Body of pancreas (tissue), 4 donors: Measurements from ENCODE around the gene PDCD4. TPM values are rescaled to one million over a fixed set of nuclear protein-coding genes. Genes with fewer than 3 reads are reported as not detected.
"Not testable (repeated sequence)": the region's sequence is repeated elsewhere in the genome, so short reads cannot be mapped to it uniquely, and the experiment has no call there.

Experiments used
- ATAC-seq: fragments of 150-250 bp; one replicate; pipeline ENCODE4 v1.9.1; 2016
- DNase-seq, 4 donors: peaks; one replicate each; pipeline ENCODE4 v3.0.0-alpha.2; 2019
- H3K27ac ChIP-seq, 4 donors: fragments of 200-600 bp; sonication (generic); 1 replicate in 3 of 4; 2 replicates in 1 of 4; pipeline versions ENCODE4 v1.5.1 to v1.6.1; 2016 to 2019; ENCODE audit warnings: mild to moderate bottlenecking in 1 of 4, mixed read lengths in 1 of 4, moderate library complexity in 1 of 4
- H3K27me3 ChIP-seq, 2 donors: fragments of 200-600 bp; sonication (generic); one replicate each; pipeline ENCODE4 v1.6.0; 2016; ENCODE audit warnings: mild to moderate bottlenecking in 1 of 2
- H3K36me3 ChIP-seq, 2 donors: fragments of 200-600 bp; sonication (generic); replicated peaks in 1 of 2; 2 replicates each; pipeline ENCODE4 v1.5.1; 2016; ENCODE audit warnings: low read depth in 2 of 2; ENCODE audit not compliant: insufficient read depth in 1 of 2
- H3K4me1 ChIP-seq: fragments of 200-600 bp; sonication (generic); one replicate; pipeline ENCODE4 v1.6.0; 2016
- H3K4me3 ChIP-seq, 2 donors: fragments of 200-600 bp; sonication (generic); 1 replicate in 1 of 2; 2 replicates in 1 of 2; pipeline ENCODE4 v1.5.1; 2016 to 2019
- H3K9me3 ChIP-seq, 3 donors: fragments of 200-600 bp; sonication (generic); 1 replicate in 2 of 3; 2 replicates in 1 of 3; pipeline ENCODE4 v1.5.1; 2016
- CTCF ChIP-seq, 7 experiments: fragments of 450-650 bp in 4 of 7; fragments of 200-600 bp in 3 of 7; sonication (generic) in 3 of 7; IDR thresholded peaks; one replicate each; pipeline ENCODE4 v1.5.1; 2016 to 2019; ENCODE audit warnings: antibody characterized with exemption in 7 of 7
- POLR2A ChIP-seq, 3 donors: fragments of 450-650 bp; IDR thresholded peaks; one replicate each; pipeline ENCODE4 v1.6.1; 2016; ENCODE audit warnings: antibody characterized with exemption in 3 of 3, mild to moderate bottlenecking in 2 of 3
- WGBS, 2 donors: methylation state at CpG; one replicate each; pipeline ENCODE4 v1.1.5; 2017; 5-methylcytosine and 5-hydroxymethylcytosine counted together
- intact Hi-C: fragments of 100-400 bp; cut with DNase I; formaldehyde crosslinking; loops from one replicate; pipeline ENCODE4 v1.15.1; 2023
- total RNA-seq, 2 donors: library from RNA; depleted of rRNA; stranded (reverse); fragments of >200 nt; gene quantifications; one replicate each; pipeline ENCODE4 v1.1.0, GENCODE V29; 2016

PDCD4 gene
- total RNA-seq, 2 donors from 2014 or later: 332 to 458 TPM

GRCh38 chr10:110864662-110865140 lies 7.0 kb upstream of the PDCD4 start:
- Histone ChIP-seq H3K9me3 (no peaks in the 10 kb centered on the region), H3K27me3 (no peaks in the 10 kb centered on the region), H3K27ac (peak overlapping the region; percentile 11 to 83 (median 54)), H3K4me3 (no peak overlapping the region), H3K4me1 (peaks cover 87% of the 10 kb centered on the region), H3K36me3 (no peaks in the 10 kb centered on the region)
- 47 to 63% methylated on average over 6 of the region's 6 CpGs for WGBS, 2 donors
- intact Hi-C loops: no loop called here
- ATAC-seq: no peak
- DNase-seq: peak in 2 of 4 donors; percentile 35 to 70
- no peak for TF ChIP-seq POLR2A (IDR thresholded peaks at IDR 0.05)
- no peak for TF ChIP-seq CTCF (IDR thresholded peaks at IDR 0.05)

GRCh38 chr10:110865186-110865808 lies 6.4 kb upstream of the PDCD4 start:
- peak overlapping the region in 3 of 4 donors; percentile 45 to 83 (median 63) for H3K27ac ChIP-seq
- intact Hi-C loops: no loop called here
- no peak for TF ChIP-seq POLR2A (IDR thresholded peaks at IDR 0.05)
- no peak for TF ChIP-seq CTCF (IDR thresholded peaks at IDR 0.05)
- no peaks in the 10 kb centered on the region for H3K9me3 ChIP-seq
- H3K36me3 ChIP-seq: no peaks in the 10 kb centered on the region
- no peak for ATAC-seq
- no peak overlapping the region for H3K4me3 ChIP-seq
- H3K4me1 ChIP-seq: peaks cover 87% of the 10 kb centered on the region
- WGBS, 2 donors: 53 to 55% methylated on average over 6 of the region's 6 CpGs
- no peaks in the 10 kb centered on the region for H3K27me3 ChIP-seq
- no peak for DNase-seq

GRCh38 chr10:110865809-110866482 lies 5.8 kb upstream of the PDCD4 start:
- H3K4me1 ChIP-seq: peaks cover 87% of the 10 kb centered on the region
- no peak overlapping the region for H3K4me3 ChIP-seq
- no peaks in the 10 kb centered on the region for H3K27me3 ChIP-seq
- no peaks in the 10 kb centered on the region for H3K36me3 ChIP-seq
- DNase-seq (no peak), ATAC-seq (no peak)
- H3K27ac ChIP-seq: peak overlapping the region in 3 of 4 donors; percentile 45 to 83 (median 63)
- TF ChIP-seq POLR2A (IDR thresholded peaks at IDR 0.05): no peak
- TF ChIP-seq CTCF (IDR thresholded peaks at IDR 0.05): no peak
- H3K9me3 ChIP-seq: no peaks in the 10 kb centered on the region
- 58 to 79% methylated on average over 4 of the region's 4 CpGs for whole genome bisulfite sequencing, 2 donors
- intact Hi-C loops: no loop called here

GRCh38 chr10:110867011-110867806 lies 4.5 kb upstream of the PDCD4 start:
- H3K36me3 ChIP-seq, H3K9me3 ChIP-seq, H3K27me3 ChIP-seq, DNase-seq, H3K4me3 ChIP-seq, intact Hi-C loops, ATAC-seq: not testable (repeated sequence)
- H3K27ac ChIP-seq: peak overlapping the region; percentile 29 to 63 (median 54)
- peaks cover 84% of the 10 kb centered on the region for H3K4me1 ChIP-seq
- 78 to 83% methylated on average over 8 of the region's 8 CpGs for WGBS, 2 donors
